DMS153 (cell line): ENCODE data around the gene RNF217.
"Not testable (repeated sequence)": the region's sequence is repeated elsewhere in the genome, so short reads cannot be mapped to it uniquely, and the experiment has no call there.

Source experiments
- DNase-seq: peaks from one replicate; lab custom pipeline; 2025; lab: John Stamatoyannopoulos, UW

The RNF217 gene

DNA sequence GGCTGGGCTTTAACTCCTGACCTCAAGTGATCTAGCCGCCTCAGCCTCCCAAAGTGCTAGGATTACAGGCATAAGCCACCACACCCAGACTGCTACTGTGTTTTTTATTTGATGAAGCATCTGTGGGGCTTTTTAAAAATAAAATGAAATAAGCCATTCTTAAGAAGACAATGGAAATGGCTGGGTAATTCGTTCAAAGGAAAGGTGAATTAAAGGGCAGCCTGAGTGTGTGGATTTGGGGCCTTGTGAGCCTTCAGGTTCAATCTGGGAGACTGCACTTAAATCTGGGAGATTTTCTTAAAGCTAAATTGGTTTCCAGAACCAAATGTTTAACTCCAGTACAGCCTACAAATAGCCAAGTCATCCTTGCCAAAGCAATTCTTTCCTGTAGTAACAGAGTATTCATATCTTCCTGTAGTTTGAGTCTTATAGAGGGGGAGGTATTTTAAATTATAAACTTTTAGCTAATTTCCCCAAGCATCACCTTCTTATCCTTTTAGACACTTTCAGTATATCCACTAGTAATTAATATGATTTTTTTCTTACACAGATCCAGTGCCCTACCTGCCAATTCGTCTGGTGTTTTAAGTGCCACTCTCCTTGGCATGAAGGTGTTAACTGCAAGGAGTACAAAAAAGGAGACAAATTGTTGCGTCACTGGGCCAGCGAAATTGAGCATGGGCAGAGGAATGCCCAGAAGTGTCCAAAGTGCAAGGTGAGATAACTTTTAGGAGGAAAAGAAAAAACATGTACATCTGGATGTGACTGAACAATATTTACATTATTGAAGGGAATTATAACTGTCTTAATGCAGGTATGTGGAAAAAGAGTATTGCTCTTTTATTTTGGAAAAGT lies 95.4 kb downstream of the RNF217 start:
- DNase-seq: no peak

DNA sequence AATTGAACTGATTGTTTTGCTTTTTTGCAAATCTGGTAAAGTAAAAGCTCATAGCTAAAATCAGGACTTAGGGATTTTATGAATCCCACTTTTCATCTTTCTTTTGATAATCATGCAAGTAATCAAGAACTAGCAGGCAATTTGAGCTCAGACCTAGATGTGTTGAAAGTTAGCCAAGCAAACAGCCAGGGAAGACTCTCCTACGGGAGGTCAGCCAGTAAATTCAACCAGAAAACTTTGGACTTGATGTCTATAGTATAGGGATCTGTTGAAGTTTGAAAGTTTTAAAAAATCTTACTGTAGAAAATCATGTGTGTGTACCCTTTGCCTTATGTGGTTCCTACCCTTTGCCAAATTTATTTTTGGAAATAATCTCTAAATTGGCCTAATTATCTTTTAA lies 96.3 kb downstream of the RNF217 start:
- no peak for DNase-seq

DNA sequence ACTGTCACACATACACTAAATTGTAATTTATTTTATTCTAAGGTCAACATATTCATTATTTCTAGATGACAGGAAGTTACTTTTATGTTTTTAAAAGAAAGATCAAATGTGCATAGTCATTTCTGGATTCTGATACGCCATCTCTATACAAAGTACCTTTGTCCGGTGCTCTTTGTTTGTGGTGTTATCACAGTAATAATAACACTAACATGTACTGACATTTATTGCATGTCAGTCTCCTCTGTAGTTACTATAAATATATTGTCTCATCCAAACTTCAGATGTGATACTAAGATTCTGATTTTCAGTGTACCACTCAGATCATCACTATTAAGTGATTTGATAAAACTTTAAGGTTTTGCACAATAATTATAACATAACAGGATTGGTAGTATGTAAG lies 101.1 kb downstream of the RNF217 start:
- no peak for DNase-seq

- DNase-seq: no peak
Observed at GRCh38 chr6:125066140-125066539, 103.9 kb downstream of the RNF217 start.

DNA sequence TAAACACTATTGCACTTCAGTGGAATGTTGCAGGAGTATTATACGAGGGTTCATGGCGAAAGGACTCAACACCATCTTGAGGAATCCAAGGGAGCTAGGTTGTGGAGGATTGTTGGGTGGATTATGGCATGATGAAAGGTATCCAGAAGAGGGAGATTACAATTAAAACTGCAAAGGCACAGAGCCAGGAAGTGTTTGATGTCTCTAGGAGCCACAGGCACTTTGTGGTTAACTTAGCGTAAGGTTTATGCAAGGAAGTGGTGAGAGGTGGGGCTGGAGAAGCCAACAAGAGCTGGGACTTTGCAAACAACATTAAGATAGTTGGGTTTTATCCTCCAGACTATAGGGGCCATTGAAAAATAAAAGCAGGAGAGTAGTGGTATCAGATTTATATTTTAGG lies 104.7 kb downstream of the RNF217 start:
- DNase-seq: no peak

DNA sequence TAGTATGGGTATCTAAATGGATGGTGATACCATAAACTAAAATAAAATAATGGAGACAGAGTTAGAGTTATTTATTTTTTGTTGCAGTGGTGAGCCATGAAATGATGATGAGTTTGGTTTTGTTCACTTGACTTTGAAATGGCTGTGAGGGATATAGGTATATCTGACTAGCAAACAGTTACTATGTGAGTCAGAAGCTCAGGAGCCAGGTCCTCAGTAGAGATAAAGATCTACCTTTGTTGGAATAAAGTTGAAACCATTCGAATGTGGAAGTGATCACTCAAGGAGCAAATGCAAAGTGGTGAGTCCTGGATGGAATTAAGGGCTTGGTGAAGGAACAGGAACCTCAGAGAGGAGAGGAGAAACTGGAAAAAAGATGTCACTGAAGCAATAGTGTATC lies 105.3 kb downstream of the RNF217 start:
- DNase-seq: no peak

DNA sequence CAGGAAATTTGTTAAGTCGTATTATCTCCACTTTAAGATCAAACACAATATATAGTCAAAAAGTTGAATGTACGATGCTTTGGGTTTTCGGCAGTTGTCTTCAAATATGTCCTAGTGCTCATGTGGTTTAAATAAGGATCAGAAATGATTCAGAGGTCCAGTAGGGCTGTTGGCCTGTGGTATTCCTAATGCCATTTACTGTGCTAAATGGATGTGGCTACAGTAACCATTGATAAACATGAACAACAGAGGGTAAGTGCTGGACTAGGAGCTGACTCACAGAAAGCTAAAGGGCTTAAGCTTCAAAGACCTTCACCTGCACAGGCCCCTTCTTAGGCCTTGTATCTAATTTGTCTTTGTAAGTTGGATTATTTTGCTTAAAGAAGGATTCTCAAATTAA lies 110.8 kb downstream of the RNF217 start:
- no peak for DNase-seq

GRCh38 chr6:125074120-125074519 lies 111.9 kb downstream of the RNF217 start:
- DNase-seq: no peak

GRCh38 chr6:125075073-125075472 lies 112.8 kb downstream of the RNF217 start:
- DNase-seq: not testable (repeated sequence)

DNA sequence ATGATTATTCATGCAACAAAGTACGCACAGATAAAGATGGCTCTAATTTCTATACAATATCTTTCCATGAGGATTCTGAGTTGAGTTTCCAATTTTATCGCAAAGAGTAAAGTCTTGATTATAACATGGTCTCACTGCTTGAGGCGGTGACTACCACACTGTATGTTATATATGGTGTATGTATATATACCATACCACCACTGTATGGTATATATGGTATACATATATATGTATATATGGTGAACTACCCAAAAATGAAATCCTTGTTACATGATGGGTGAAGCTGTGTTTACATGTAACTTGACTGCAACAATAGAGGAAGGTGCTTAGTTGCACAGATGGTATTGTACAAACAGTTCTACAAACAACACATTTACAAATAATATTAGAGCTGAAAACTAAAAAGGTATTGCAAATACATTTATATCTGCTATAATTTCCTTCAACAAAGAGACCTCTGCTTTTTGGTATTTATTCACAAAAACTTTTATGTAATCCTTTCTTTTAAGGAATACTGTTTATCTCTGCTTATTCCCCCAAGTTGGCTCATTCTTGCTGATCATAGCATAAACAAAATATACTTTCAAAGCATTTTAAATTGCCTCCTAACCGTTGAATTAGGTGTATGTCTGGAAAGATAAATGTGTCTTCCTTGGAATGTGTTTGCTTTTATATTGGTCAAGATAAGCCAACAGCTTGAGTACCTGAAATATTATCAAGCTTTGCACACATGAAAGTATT lies 113.7 kb downstream of the RNF217 start:
- DNase-seq: no peak

- no peak for DNase-seq
Observed at GRCh38 chr6:125076482-125076742, 114.2 kb downstream of the RNF217 start.

- DNase-seq: no peak
Observed at GRCh38 chr6:125077453-125077852, 115.2 kb downstream of the RNF217 start.

GRCh38 chr6:125078602-125079321 lies 116.5 kb downstream of the RNF217 start:
- DNase-seq: no peak

DNA sequence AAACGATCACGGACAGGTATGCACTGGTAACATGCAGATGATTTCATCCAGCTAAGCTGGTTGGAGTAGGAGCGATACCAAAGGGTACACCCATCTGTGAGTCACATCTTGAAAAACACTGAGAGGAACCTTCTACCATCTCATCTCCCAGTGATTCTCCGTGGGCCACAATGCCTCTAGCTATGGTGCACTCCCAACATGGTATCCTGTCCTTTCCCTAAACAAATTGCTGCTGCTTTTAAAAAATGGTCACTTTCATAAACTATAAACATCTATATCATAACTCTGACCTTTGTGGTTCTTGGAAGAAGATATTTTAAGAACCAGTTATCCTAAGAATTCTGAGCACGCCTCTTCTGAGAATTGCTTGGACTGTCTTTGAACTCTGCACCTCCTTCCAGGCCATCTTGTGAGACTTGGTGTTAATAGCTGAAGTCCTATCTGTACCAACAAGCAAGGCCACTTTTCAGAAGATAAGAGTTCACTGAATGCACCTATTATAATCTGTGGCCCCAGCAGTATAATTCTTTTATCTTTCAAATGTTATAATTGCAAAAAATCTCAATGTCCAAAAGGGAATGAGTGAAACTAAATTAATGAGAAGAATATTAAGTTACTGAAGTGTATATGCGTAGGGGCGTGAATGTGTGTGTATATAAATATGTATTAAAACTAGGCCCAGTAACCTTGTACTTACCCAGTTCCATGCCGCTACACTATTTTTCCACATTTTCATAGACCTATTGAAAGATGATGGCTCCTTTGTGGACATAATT lies 120.9 kb downstream of the RNF217 start:
- DNase-seq: no peak

DNA sequence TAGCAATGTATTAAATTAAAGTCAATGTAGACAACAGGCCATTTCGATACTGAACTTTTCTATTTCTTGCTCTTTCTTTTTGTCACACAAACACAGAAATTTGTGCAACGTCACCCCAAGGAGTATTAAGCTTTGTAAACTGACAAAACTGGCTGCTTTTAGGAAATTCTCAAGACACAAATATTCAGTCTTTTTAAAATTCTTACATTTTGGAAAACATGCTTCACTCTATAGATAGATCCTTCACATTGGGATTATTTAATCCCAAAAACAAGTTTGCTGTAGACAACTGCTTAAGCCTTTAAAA lies 121.4 kb downstream of the RNF217 start:
- no peak for DNase-seq

GRCh38 chr6:125086716-125087115 lies 124.5 kb downstream of the RNF217 start:
- no peak for DNase-seq

GRCh38 chr6:125088963-125089362 lies 126.7 kb downstream of the RNF217 start:
- no peak for DNase-seq

DNA sequence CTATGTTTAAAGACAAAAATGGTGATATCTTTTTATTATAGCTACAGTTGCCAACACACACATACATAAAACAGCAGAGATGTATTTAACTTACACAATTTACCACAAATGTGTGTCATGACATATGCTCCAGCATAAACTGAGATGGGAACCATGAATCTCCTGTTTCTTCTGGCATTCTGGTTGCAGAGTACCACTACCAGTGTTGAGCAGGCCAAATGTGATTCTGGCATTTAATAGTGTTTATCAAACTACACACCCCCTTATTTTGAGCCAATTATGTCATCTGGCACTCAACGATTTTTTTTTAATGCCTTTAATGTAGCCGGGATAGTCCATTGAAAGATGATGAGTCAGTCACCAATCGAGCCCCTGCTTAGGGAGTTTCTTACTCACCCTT lies 132.3 kb downstream of the RNF217 start:
- DNase-seq: no peak

DNA sequence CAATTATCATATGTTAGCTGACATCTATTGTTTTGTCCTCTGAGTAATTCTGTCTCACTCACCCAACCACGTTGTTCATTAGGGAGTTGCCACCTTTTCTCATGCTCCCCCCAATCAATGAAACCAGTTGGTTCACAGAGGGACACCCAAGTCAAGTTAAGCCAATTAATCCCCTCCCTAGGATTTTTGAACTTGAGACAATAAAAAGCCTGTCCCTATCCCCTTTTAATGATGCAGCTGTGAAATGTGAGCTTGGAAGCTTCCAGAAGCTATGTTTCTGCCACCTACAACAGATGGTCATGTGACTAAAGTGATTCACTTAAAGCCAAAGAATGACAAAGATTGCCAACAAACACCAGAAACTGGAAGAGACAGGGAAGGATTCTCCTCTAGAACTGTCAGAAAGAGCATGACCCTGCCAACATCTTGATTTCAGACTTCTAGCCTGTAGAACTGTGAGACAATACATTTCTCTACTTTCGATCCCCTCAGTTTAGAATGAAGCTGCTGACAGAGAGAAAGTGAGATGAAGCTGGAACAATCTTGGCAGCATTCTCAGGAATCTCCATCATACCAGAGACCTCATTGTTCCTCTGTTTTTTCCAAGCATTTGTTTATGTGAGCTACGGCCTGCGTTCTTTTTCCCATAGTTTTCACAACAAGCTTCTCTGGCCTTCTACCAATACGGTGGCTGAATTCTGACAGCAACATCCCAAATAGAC lies 133.5 kb downstream of the RNF217 start:
- no peak for DNase-seq

DNA sequence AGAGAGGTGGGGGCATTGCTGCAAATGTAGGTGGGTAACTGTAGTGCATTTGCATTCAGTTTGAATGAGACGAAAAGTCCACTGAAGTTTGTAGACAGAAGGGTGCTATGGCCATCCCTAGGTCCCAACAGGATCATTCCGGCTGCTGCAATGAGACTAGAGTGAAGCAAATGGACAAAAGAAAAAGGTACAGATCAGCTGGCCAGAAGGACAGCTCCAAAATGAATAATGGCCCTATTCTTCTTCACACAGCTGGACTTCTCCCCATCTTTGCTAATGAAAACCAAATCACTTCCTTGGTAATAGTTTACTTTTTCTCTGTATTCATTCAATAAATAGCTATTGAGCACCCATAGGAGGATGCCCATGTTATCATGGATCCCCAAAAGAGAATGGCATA lies 134.9 kb downstream of the RNF217 start:
- no peak for DNase-seq

DNA sequence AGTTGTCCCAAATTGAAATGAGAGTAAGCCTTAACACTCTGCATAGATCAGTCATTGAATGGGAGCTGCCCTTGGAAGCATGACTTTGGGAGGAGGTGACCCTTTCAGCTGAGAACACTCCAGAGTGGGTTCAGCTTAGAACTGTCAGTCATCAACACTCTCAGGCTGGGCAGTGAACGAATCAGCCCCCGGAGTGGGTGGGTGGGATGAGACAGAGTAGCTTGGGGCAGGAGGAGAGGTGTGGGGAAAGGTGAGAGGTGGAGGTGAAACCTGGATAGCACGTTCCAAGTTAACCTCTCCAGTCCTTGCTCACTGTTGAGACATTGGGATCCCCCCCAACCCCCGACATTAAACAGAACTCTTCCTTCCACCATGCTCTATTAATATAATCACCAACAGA lies 136.0 kb downstream of the RNF217 start:
- no peak for DNase-seq
